Measurements from ENCODE around the gene RAB31. TPM values are rescaled to one million over a fixed set of nuclear protein-coding genes. Genes with fewer than 3 reads are reported as not detected.

The RAB31 gene
- total and polyA plus RNA-seq, 2 of the 13 experiments (the other 11 are each of a cell fraction or from before 2014, with no cell fraction given), result 1.1 to 1.7 TPM

DNA sequence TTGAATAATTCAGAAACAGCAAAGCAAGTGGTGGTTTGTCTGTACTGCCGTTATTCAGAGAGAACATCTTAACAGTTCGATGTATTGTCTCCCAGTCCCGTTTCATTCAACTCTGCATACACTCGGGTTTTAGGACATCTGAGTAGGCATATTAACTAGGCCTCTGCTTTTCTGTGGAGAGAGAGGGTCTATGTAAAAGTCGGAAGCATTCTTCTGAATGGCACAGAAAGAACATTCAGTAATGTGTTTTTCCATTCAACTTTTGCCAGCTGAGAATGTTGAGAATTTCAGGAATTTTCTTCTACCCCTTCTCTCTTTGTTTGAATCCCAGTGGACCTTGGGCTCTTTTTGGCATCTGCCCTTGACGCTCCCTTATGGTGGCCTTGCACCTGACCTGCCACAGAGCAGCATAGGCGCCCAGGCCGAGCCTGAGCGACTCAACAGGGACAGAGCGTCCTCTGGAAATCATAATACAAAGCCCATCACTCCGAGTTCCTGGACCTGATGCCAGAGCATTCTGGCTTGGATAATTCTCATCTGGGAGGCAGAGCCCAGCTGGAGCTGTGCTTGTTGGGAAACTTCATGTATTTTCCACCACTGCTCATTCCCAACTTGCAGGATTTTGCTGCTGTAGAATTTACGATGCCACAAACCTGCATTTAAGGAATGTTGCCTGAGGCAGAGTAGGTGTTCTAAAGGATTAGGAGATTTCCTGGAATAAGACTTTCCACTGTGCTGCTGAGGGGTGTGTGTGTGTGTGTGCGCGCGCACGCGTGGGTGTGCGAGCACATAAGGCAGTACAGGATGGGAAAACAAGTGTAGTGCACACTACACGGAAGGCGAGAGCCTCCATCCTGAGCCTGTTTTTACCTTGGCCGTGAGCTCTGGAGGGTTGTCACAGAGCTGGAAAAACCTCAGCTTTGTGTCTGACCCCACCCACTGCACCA lies 100.5 kb downstream of the RAB31 start (continued):
- TF ChIP-seq, protein P1, sequence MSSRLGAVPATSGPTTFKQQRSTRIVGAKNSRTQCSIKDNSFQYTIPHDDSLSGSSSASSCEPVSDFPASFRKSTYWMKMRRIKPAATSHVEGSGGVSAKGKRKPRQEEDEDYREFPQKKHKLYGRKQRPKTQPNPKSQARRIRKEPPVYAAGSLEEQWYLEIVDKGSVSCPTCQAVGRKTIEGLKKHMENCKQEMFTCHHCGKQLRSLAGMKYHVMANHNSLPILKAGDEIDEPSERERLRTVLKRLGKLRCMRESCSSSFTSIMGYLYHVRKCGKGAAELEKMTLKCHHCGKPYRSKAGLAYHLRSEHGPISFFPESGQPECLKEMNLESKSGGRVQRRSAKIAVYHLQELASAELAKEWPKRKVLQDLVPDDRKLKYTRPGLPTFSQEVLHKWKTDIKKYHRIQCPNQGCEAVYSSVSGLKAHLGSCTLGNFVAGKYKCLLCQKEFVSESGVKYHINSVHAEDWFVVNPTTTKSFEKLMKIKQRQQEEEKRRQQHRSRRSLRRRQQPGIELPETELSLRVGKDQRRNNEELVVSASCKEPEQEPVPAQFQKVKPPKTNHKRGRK (CRISPR knock-in tag; IDR thresholded peaks at IDR 0.05), result no peak
- TF ChIP-seq ZNF747 (CRISPR knock-in tag; IDR thresholded peaks at IDR 0.05; ENCODE audit: borderline replicate concordance) (no peak), ZNF749 (CRISPR knock-in tag; IDR thresholded peaks at IDR 0.05; ENCODE audit: borderline replicate concordance) (no peak), ZNF570 (CRISPR knock-in tag; IDR thresholded peaks at IDR 0.05; ENCODE audit: borderline replicate concordance) (no peak), PHF5A (CRISPR knock-in tag; IDR thresholded peaks at IDR 0.05; ENCODE audit: low read depth, unreplicated experiment) (no peak), RXRA (CRISPR knock-in tag; IDR thresholded peaks at IDR 0.05) (peak; percentile 88), DMAP1 (CRISPR knock-in tag; IDR thresholded peaks at IDR 0.05) (no peak), ZNF761 (CRISPR knock-in tag; conservative IDR thresholded peaks at IDR 0.05) (no peak), KLF13 (CRISPR knock-in tag; IDR thresholded peaks at IDR 0.05) (no peak), GLI4 (CRISPR knock-in tag; IDR thresholded peaks at IDR 0.05; ENCODE audit: borderline replicate concordance) (no peak), ZNF496 (CRISPR knock-in tag; IDR thresholded peaks at IDR 0.05; ENCODE audit: insufficient replicate concordance) (no peak), GATAD1 (CRISPR knock-in tag; IDR thresholded peaks at IDR 0.05) (no peak), SMAD3 (CRISPR knock-in tag; IDR thresholded peaks at IDR 0.05) (no peak), NR1H2 (CRISPR knock-in tag; IDR thresholded peaks at IDR 0.05; ENCODE audit: borderline replicate concordance, low read depth) (no peak), ZFP1 (CRISPR knock-in tag; IDR thresholded peaks at IDR 0.05) (no peak), RORA (CRISPR knock-in tag; IDR thresholded peaks at IDR 0.05) (no peak), TOPORS (CRISPR knock-in tag; IDR thresholded peaks at IDR 0.05) (no peak)
- TF ChIP-seq, protein P2, sequence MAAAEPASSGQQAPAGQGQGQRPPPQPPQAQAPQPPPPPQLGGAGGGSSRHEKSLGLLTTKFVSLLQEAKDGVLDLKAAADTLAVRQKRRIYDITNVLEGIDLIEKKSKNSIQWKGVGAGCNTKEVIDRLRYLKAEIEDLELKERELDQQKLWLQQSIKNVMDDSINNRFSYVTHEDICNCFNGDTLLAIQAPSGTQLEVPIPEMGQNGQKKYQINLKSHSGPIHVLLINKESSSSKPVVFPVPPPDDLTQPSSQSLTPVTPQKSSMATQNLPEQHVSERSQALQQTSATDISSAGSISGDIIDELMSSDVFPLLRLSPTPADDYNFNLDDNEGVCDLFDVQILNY (CRISPR knock-in tag; conservative IDR thresholded peaks at IDR 0.05), result no peak
- TF ChIP-seq, protein P3, sequence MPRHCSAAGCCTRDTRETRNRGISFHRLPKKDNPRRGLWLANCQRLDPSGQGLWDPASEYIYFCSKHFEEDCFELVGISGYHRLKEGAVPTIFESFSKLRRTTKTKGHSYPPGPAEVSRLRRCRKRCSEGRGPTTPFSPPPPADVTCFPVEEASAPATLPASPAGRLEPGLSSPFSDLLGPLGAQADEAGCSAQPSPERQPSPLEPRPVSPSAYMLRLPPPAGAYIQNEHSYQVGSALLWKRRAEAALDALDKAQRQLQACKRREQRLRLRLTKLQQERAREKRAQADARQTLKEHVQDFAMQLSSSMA (CRISPR knock-in tag; IDR thresholded peaks at IDR 0.05), result no peak
- TF ChIP-seq, protein P4, sequence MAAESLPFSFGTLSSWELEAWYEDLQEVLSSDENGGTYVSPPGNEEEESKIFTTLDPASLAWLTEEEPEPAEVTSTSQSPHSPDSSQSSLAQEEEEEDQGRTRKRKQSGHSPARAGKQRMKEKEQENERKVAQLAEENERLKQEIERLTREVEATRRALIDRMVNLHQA (CRISPR knock-in tag; IDR thresholded peaks at IDR 0.05), result no peak
- TF ChIP-seq, protein P5, sequence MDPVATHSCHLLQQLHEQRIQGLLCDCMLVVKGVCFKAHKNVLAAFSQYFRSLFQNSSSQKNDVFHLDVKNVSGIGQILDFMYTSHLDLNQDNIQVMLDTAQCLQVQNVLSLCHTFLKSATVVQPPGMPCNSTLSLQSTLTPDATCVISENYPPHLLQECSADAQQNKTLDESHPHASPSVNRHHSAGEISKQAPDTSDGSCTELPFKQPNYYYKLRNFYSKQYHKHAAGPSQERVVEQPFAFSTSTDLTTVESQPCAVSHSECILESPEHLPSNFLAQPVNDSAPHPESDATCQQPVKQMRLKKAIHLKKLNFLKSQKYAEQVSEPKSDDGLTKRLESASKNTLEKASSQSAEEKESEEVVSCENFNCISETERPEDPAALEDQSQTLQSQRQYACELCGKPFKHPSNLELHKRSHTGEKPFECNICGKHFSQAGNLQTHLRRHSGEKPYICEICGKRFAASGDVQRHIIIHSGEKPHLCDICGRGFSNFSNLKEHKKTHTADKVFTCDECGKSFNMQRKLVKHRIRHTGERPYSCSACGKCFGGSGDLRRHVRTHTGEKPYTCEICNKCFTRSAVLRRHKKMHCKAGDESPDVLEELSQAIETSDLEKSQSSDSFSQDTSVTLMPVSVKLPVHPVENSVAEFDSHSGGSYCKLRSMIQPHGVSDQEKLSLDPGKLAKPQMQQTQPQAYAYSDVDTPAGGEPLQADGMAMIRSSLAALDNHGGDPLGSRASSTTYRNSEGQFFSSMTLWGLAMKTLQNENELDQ (CRISPR knock-in tag; IDR thresholded peaks at IDR 0.05; ENCODE audit: borderline replicate concordance), result no peak
- TF ChIP-seq, protein P6, sequence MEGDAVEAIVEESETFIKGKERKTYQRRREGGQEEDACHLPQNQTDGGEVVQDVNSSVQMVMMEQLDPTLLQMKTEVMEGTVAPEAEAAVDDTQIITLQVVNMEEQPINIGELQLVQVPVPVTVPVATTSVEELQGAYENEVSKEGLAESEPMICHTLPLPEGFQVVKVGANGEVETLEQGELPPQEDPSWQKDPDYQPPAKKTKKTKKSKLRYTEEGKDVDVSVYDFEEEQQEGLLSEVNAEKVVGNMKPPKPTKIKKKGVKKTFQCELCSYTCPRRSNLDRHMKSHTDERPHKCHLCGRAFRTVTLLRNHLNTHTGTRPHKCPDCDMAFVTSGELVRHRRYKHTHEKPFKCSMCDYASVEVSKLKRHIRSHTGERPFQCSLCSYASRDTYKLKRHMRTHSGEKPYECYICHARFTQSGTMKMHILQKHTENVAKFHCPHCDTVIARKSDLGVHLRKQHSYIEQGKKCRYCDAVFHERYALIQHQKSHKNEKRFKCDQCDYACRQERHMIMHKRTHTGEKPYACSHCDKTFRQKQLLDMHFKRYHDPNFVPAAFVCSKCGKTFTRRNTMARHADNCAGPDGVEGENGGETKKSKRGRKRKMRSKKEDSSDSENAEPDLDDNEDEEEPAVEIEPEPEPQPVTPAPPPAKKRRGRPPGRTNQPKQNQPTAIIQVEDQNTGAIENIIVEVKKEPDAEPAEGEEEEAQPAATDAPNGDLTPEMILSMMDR (CRISPR knock-in tag; IDR thresholded peaks at IDR 0.05), result peak; percentile 16; the same call in 1 of the 2 replicates
